Stimulated activated CD8-positive, alpha-beta memory T cell treated with anti-CD3 and anti-CD28 coated beads, Interleukin-4, amount 100 ng/mL, for 4 hours (primary cell): ENCODE data around the gene CYB561.
"Not testable (repeated sequence)": the region's sequence is repeated elsewhere in the genome, so short reads cannot be mapped to it uniquely, and the experiment has no call there.

ENCODE experiments used
- DNase-seq, 2 donors: peaks; one replicate each; pipeline ENCODE4 v3.0.0-alpha.2; 2020; ENCODE audit warnings: low read depth in 2 of 2, low spot score in 1 of 2

The CYB561 gene

DNA sequence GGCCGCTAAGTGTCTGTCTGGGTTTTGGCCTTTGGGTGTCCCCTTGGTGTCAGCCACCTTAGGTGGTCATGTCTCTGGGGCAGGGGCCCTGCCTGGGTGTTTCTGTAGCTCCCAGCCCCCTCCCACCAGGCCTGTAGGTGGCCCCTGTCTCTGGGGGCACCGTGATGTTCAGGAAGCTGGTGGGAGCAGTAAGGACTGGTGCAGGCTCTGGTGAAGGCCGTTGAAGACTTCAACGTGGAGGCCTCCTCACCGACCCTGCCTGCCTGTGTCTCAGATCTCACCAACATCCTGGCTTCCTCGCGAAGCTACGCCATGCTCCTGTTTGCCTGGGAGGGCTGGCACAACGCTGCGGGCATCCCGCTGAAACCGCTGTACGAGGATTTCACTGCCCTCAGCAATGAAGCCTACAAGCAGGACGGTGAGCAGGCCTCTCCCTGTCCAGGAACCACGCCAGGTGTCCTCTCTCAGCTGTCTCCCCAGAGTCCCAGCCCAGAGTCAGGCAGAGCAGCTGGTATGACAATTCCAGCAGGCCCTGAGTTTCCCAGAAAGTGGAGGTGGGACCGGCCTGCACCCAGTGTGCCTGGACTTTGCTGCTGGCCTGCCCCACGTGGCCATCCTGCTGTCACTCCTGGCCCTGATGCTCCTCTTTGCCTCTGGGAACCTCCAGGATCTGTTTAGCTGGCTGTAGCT lies 33.5 kb upstream of the CYB561 start:
- no peak for DNase-seq

DNA sequence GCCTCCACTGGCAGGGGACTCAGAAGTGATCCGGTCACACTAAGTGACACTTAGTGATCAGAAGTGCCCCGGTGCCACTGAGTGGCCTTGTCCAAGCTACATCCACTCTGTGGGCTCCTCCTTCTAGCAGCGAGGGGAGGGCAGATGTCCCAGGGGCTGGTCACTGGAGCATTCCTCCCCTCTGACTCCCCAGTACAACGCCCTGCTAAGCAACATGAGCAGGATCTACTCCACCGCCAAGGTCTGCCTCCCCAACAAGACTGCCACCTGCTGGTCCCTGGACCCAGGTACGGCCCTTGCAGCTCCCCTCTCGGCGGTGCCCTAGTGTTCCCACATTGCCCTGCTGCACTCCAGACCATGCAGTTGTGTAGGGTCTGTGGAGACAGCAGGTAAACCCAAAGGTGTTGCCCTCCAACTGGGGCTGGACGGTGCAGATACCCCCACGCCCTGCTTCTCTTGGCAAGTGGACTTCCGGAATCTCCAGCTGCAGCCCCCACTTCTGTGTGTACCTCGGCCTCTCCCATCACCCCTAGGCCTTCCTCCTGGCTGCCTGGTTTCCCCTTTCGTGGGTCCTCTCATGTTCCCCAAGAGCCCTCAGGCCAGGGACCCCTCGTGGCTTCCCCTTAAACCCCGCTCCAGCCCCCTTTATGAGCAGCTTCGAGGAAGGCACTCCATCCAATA lies 32.8 kb upstream of the CYB561 start:
- DNase-seq = peak; percentile 45

DNA sequence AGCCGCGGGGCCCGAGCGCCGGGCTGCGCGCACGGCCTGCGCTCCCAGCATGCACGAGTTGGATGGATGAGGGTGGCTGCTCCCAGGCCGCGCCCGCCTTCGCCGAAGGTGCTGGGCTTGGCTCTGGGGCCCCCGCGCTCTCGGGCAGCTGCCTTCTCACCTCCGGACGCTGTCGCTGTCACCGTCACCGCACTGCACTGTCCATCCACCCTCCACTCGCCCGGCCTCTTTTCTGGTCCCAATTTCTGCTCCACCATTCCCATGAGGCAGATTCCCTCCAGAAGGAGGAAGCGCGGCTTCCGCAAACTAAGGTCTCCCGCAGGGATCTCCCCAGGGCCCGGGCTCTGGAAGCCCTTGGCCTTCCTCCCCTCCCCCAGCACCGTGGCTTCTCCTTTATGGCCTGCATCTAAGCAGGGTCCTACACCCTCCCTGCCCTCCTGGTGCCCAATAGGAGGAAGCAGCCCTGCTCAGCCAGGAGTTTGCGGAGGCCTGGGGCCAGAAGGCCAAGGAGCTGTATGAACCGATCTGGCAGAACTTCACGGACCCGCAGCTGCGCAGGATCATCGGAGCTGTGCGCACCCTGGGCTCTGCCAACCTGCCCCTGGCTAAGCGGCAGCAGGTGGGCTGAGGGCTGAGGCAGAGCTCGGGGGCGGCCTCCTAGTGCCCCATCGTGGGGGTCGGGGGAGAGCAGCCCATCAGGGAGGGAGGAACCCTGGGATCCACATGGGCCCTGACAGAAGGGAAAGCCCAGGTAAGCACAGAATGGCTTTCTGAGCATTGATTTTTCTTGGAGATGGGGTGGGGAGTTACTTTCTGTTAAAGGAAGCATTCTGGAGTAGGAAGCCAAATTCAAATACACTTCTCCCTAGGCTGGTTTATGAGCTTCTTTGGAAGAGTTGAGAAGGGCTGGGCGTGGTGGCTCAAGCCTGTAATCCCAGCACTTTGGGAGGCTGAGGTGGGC lies 31.7 kb upstream of the CYB561 start:
- no peak for DNase-seq

DNA sequence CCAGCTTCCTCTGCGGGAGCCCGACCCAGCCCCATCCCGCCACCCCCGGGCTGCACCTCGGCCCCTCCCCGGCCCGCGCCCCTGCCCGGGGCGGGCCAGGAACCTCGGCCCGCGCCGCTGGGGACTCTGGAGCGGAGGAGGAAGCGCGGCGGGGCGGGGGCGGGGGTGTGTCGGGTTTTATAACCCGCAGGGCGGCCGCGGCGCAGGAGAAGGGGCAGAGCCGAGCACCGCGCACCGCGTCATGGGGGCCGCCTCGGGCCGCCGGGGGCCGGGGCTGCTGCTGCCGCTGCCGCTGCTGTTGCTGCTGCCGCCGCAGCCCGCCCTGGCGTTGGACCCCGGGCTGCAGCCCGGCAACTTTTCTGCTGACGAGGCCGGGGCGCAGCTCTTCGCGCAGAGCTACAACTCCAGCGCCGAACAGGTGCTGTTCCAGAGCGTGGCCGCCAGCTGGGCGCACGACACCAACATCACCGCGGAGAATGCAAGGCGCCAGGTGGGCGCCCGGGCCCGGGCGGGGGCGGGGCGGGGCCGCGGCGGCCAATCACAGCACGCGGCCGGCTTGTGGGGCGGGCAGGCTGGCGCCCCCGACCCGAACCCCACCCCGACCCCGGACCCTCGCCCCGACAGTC lies 30.9 kb upstream of the CYB561 start, which contains the start of gene ACE:
Gene ACE, plus strand, starts transcription at position 208 of the 626 bp plus-strand sequence. Its CDS starts 34 bp downstream, at position 242.
- no peak for DNase-seq

DNA sequence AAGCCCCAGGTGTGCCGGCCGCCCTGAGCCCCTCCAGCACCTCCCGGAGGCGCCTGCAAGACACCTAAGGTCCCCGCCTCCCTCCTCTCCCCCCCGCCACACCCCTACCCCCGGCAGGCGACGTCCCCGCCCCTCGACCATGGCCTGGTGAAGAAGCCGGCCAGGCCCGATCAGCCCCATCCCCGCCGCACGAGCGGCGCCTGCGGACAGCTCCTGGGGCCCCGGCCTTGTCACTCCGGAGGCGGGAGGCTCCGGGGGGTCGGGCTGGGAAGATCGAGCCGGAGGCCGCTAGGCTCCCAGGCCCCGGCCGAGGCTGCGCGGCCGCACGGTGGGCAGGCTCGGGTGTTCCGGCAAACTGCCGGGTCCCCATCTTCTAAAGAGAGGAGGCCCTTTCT lies 30.4 kb upstream of the CYB561 start:
- DNase-seq = no peak

DNA sequence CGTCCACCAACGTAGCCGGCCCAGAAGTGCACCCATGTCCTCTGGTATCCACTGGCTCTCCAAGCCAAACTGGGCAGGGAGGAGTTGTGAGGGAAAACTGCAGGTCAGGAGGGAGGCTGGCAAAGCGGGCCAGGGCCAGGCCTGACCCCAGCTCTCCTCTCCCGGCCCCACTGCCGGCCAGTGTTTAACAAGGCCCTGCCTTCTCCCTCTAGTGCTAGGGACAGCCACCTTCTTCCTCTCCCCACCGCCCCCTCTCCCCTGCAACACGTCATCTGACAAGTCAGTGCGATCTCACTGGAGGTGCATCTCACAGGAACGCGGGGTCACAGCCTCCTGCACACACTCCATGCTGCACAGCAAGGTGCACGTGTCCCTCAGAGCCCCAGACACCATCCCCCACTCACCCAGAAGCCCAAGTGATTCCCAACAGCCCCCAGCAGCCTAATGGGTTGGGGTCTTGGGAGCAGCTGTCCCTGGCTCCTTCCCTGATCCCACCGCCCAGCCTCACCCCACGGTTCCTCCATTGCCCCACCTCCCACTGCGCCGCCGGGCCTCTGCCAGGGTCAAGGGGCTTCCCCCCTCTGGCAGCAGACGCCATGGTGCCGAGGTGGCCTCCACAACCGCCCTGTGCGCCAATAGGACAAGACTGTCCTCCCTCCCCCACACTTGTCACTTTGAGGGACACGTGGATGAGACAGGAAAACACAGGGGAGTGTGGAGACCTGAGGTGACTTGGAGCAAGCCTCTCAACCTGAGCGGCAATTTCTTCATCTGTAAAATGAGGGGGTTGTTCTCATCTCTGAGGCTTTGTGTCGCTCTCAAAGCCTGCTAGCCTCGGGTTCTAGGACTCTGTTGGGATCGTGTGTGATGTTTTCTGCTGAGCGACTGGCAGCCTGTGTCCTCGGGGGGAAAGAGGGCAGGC lies 29.6 kb upstream of the CYB561 start:
- no peak for DNase-seq

DNA sequence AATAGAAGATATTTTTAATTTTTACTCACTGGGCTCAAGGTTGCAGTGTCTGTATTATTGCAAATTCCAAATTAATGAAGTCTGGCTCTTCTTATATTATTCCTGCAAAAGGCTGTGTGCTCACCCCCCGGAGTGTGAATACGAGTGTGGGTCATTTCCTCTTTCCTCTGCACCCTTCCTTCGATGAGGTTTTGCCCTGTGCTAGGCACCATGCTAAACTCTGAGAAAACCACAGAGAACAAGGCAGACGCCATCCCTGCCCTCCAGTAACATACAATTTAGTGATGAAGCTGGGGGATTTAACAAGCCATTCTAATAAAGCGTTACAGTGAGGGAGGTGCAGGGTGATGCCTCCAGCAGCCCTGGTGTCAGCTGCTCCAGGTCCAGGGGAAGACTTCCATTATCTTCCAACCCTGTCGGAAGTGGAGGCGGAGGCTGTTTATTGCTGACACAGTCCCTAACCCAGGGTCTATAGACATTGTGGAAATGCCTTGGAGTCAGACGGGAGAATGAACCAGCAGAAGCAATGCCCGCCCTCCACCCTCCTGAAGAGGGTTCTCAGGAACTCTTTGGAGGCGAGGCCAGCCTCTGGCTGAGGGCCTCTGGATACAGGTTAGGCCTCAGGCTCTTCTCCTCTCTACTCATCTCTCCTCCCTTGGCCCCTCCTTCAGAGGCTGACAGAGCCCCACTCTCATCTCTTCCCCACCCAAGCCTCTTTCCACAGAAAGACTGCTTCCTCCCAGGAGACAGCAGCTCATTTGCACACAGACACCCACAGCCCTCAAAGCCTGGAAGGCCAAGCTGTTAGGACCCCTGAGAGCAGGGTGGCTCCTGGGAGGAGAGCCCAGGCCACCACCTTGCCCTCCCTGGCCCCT lies 28.7 kb upstream of the CYB561 start:
- DNase-seq = no peak

DNA sequence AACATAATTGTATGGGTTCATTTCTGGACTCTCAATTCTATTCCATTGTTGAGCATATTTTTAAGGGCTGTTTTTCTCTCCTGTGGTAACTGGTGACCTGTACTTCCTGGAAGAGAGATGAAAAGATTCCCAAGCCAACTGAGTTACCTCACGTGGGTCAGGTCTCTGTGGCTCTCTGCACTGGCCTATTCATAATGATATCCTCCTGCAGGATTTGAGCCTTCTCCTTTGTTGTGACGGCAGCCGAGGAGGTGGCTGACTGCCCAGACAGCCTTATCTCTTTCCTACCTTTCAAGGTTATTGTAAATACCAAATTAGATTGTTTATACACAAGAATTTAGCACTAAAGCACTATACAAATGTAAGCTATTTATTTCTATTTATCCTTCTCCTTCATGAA lies 28.1 kb upstream of the CYB561 start:
- no peak for DNase-seq

DNA sequence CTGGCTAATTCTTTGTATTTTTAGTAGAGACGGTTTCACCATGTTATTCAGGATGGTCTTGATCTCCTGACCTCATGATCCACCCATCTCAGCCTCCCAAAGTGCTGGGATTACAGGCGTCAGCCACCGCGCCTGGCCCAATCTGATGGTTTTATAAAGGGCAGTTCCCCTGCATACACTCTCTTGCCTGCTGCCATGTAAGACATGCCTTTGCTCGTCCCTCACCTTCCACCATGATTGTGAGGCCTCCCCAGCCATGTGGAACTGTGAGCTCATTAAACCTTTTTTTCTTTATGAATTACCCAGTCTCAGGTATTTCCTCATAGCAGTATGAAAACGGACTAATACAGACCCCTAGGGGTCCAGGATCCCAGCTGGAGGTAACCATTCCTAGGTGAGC lies 22.0 kb upstream of the CYB561 start:
- DNase-seq = not testable (repeated sequence)

DNA sequence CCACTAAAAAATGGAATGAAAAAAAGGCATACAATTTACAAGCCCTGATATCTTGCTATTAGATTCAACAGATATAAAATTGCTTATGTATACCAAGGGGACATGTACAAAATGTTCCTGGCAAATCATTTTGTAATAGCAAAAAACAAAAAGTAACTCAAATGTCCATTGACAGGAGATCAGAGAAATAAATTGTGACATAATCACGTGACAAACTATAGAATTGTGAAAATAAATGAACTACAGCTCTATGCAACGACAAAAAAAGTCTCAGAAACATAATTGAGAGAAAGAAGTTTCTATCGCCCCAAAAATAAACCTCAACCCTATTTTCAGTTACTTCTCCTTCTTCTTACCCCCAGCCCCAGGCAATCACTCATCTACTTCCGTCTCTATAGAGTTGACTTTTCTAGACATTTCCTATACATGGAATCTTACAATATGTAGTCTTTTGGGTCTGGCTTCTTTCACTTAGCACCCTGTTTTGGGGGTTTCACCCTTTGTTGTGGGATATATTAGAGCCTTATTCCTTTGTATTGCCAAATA lies 18.7 kb upstream of the CYB561 start:
- no peak for DNase-seq

DNA sequence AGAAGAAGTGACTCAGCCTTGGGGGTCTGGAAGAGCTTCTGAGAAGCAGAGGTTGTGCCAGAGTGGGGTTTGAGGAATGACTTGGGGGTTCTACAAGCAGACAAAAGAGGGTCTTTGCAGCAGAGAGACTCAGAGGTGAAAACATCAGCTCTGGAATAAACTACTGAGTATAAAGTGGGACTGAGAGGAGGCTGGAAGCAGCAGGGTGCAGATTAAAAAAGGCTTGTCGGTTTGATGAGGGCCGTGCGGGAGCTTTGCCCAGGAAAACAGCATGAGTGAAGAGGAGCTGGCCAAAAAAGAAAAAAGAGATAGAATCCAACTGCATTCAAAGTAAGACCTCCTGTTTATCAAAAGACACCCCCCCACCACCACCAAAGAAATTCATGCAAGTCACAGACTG lies 17.7 kb upstream of the CYB561 start:
- no peak for DNase-seq

DNA sequence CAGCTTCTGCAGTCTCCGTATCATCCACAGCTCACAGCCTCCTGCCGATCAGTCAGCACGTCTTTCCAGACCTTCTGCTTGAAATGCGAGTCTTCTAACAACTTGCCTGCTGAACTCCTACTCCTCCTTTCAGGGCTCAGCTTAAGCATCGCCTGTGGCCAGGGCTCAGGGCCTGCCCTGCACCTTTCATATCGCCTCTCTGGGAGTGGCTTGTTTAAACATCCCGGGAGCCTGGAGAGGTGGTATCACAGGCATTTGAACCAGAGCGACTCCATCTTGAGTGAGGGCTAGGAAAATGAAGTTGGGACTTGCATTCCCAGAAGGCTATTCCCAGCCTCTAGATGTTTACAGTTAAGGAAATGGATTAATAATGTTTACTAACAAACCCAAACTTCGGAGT lies 13.9 kb upstream of the CYB561 start:
- DNase-seq = no peak

DNA sequence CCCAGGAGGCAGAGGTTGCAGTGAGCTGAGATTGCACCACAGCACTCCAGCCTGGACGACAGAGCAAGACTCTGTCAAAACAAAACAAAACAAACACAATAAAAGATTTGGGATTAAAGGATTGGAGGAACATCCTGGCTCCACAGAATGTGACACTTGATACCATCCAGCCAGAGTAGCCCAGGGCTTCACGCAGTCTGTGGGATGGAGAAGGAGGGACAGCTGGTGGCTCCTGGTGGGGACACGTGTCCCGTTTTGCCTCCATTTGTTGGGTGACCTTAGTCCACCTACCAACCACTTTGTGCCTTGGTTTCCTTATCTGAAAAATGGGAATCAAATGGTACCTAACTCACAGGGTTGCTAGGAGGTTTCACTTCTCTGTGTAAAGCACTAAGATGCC lies 12.4 kb upstream of the CYB561 start:
- DNase-seq = no peak

DNA sequence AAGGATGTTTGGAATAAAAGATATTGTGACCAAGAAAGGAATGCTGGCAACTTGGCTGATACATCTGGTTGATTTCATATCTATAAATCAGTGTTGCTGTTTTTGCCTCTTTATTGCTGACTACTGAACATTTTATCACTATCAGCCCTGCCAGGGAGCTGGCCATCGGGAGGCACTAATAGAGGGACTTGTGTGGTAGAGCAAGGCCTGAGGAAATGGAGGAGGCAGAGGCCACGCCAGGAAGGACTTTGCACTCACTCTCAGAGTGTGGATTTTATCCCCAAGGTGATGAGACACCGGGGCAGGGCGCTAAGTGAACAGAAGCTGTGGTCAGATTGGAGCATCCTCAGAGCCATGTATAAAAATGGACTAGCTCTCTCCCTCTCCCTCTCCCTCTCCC lies 9.3 kb upstream of the CYB561 start:
- no peak for DNase-seq

DNA sequence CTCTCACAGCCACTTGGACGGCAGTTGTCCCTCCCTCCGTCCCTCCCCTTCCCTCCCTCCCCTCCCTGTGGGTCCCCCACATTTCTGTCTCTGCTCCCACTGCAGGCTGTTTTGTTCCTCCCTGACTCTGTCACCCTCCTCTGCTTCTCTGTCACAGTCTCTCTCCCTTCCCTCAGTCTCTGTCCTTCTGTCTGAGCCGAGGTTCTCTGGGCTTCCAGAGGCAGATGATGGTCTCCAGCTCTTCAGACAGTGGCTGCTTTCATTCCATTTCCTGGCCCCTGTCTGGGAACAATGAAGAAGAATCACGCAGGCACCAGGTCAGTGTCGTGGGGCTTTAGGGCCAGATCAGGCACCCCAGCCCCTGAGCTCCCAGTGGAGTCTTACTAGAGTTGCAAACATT lies 8.8 kb upstream of the CYB561 start:
- DNase-seq = no peak

DNA sequence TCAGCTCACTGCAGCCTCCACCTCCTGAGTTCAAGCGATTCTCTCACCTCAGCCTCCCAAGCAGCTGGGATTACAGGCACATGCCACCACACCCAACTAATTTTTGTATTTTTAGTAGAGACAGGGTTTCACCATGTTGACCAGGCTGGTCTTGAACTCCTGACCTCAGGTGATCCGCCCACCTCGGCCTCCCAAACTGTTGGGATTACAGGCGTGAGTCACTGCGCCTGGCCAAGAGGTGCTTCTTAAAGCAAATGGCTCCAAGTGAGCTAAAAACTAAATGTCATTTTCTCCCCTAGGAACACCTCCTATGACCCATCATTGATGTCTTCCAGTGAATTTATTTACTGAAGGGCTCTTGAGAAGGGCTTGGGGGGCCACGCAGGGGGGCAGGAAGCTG lies 8.3 kb upstream of the CYB561 start:
- not testable (repeated sequence) for DNase-seq

DNA sequence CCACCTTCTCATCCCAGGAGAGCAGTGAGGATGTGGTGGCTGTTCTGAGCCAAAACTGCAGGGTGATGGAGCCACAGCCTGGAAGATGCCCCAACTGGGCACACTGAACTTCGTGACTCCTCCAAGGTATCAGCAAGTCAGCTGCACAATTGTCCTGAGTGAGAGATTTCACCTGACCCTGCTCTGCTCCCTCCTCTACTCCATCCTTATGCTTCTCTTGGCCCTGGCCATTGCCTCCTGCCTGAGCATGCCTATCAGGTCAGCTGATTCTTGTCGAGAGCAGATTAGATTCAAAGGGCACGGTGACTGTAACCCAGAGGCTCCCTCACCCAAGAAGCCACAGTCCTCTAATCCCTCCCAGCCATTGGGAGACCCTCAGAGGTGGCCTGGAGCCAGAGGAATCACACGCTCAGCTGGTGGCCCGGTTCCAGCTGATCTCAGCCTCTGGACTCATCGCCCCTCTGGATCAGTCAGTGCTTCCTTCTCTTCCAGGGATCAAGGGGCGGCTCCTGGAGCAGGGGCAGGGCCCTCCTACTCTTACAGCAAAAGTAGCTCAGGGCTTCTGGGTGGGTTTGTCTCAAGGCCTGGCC lies 7.0 kb upstream of the CYB561 start:
- DNase-seq = no peak
